ENCODE data around the gene CORO2B. TPM values are rescaled to one million over a fixed set of nuclear protein-coding genes. Genes with fewer than 3 reads are reported as not detected.

The CORO2B gene
- total and polyA plus RNA-seq, 9 of the 15 experiments (the other 6 are each of a cell fraction or from before 2014, with no cell fraction given), result not detected

GRCh38 chr15:68614286-68615035, 35.7 kb downstream of the CORO2B start:
- Histone ChIP-seq H3K4me1 (replicated peaks in 1 of 2; ENCODE audit: control insufficient read depth in 2 of 2, insufficient read depth in 2 of 2, low read length in 2 of 2) (peaks cover 3% of the 10 kb centered on the region in 2 experiments; a peak in 1 of 5 replicates), H3K27me3 (ENCODE audit: control insufficient read depth in 2 of 2, insufficient read depth in 2 of 2, low read length in 2 of 2) (peaks cover 20 to 36% of the 10 kb centered on the region in 2 experiments; a peak in 4 of 5 replicates), H3K9me1 (ENCODE audit: control insufficient read depth, insufficient read depth, low read length) (no peaks in the 10 kb centered on the region), H3K9ac (ENCODE audit: insufficient read depth in 1 of 2, low read depth in 2 of 2, low read length in 2 of 2) (no peak overlapping the region), H4K20me1 (replicated peaks; ENCODE audit: control insufficient read depth, insufficient read depth, low read length) (no peaks in the 10 kb centered on the region; the same call in 1 of the 2 replicates), H3K36me3 (ENCODE audit: control insufficient read depth, insufficient read depth, low read length) (no peaks in the 10 kb centered on the region), H3K4me3 (no peak overlapping the region), H3K27ac (ENCODE audit: extremely low read depth, low read depth, low read length) (no peak overlapping the region), H3K79me2 (ENCODE audit: control insufficient read depth, insufficient read depth, low read length) (no peaks in the 10 kb centered on the region), H3K4me2 (ENCODE audit: insufficient read depth, low read length) (no peak overlapping the region), H2AFZ (ENCODE audit: low read depth, low read length) (no peak overlapping the region), H3K9me3 (replicated peaks; ENCODE audit: control insufficient read depth, insufficient read depth, low read depth, low read length) (no peaks in the 10 kb centered on the region)
- BruUV-seq (replicated peaks), result no TSS peak
- CTCF ChIA-PET (ENCODE audit: low intra/inter-chr PET ratio), result no interaction called here
- intact Hi-C loops (cut with micrococcal nuclease), result no loop called here
- no peak for TF ChIP-seq ARID3B (CRISPR knock-in tag; IDR thresholded peaks at IDR 0.05; ENCODE audit: borderline replicate concordance)
- TF ChIP-seq HDAC8 (tag; IDR thresholded peaks at IDR 0.05), result no peak
- TF ChIP-seq PBX2 (CRISPR knock-in tag; IDR thresholded peaks at IDR 0.05; ENCODE audit: low read depth), result no peak
- TF ChIP-seq PBX2 (tag; conservative IDR thresholded peaks at IDR 0.05; ENCODE audit: low read depth), result no peak
- TF ChIP-seq BCL6 (CRISPR knock-in tag; IDR thresholded peaks at IDR 0.05), result no peak
- no peak for TF ChIP-seq TAF7 (tag; IDR thresholded peaks at IDR 0.05)
- FAIRE-seq (no peak), ATAC-seq (no peak), DNase-seq (ENCODE audit: extremely low read depth in 1 of 4, low spot score in 3 of 4) (no peak)
- 2% methylated on average over 15 of the region's 17 CpGs for WGBS (ENCODE audit: insufficient coverage, low coverage, missing lambda C conversion rate)
- POLR2A ChIA-PET, result interaction anchor here (0.6 to 0.7 kb wide), 2 partner anchors 9 to 76 kb away, joined by 3 read pairs; no protein-coding TSS in a partner anchor
- in situ Hi-C loops (cut with MboI), result no loop called here

All from K562 (cell line).